SU-DHL-6 (cell line): ENCODE results near the gene PEX7.
"Not testable (repeated sequence)": the region's sequence is repeated elsewhere in the genome, so short reads cannot be mapped to it uniquely, and the experiment has no call there.

Experiments
- H2AFZ ChIP-seq: fragments of 200-600 bp; sonication (generic); 2 replicates; pipeline ENCODE4 v1.6.1; 2014; ENCODE audit warnings: low read depth, mild to moderate bottlenecking, moderate library complexity, mixed read lengths, antibody characterized with exemption, low read length; ENCODE audit not compliant: severe bottlenecking
- H3F3A ChIP-seq: fragments of 200-600 bp; shearing (Covaris generic); 2 replicates; pipeline ENCODE4 v1.6.0; 2016; ENCODE audit warnings: antibody characterized with exemption, mild to moderate bottlenecking; ENCODE audit not compliant: insufficient read depth
- H3K27ac ChIP-seq: fragments of 200-600 bp; sonication (generic); 2 replicates; pipeline ENCODE4 v1.5.1; 2016; ENCODE audit warnings: low read depth, mild to moderate bottlenecking, low read length, moderate library complexity, mixed read lengths
- H3K27me3 ChIP-seq: fragments of 200-600 bp; sonication (generic), shearing (Covaris generic); 2 replicates; pipeline ENCODE4 v1.6.0; 2014; ENCODE audit warnings: mild to moderate bottlenecking, low read length
- H3K36me3 ChIP-seq: fragments of 200-600 bp; sonication (generic); 2 replicates; pipeline ENCODE4 v1.6.1; 2014; ENCODE audit warnings: mild to moderate bottlenecking, low read length, mixed read lengths
- H3K4me2 ChIP-seq: fragments of 300-600, 200-600 bp; shearing (Covaris generic), sonication (generic); 2 replicates; pipeline ENCODE4 v1.6.0; 2014; ENCODE audit warnings: low read length, low read depth, mild to moderate bottlenecking; ENCODE audit not compliant: poor library complexity, severe bottlenecking
- H3K4me3 ChIP-seq: fragments of 200-600 bp; sonication (generic); 2 replicates; pipeline ENCODE4 v1.5.1; 2014; ENCODE audit warnings: antibody characterized with exemption, low read length, mild to moderate bottlenecking, mixed read lengths; ENCODE audit not compliant: insufficient read depth, poor library complexity, severe bottlenecking
- H3K79me2 ChIP-seq: fragments of 200-600 bp; sonication (generic); 2 replicates; pipeline ENCODE4 v1.6.1; 2014; ENCODE audit warnings: mild to moderate bottlenecking, low read length, moderate library complexity; ENCODE audit not compliant: insufficient read depth
- H3K9ac ChIP-seq: fragments of 200-600 bp; sonication (generic); 2 replicates; pipeline ENCODE4 v1.7.0; 2014; ENCODE audit warnings: mild to moderate bottlenecking, low read length
- H3K9me2 ChIP-seq: fragments of 200-600 bp; sonication (generic); replicated peaks from 2 replicates; pipeline ENCODE4 v1.6.1; 2014; ENCODE audit warnings: low read length; ENCODE audit not compliant: insufficient read depth
- H3K9me3 ChIP-seq: fragments of 200-600 bp; sonication (generic); 2 replicates; pipeline ENCODE4 v1.6.1; 2014; ENCODE audit warnings: low read length, mixed read lengths; ENCODE audit not compliant: insufficient read depth
- H4K20me1 ChIP-seq: fragments of 200-600 bp; sonication (generic); 2 replicates; pipeline ENCODE4 v1.6.1; 2014; ENCODE audit warnings: low read depth, mild to moderate bottlenecking, antibody characterized with exemption, low read length, moderate library complexity, mixed read lengths
- EZH2phosphoT487 ChIP-seq: fragments of 200-600 bp; sonication (generic), shearing (Covaris generic); conservative IDR thresholded peaks from 2 replicates; pipeline ENCODE4 v1.6.1; 2018; ENCODE audit warnings: mild to moderate bottlenecking, antibody characterized with exemption, low read length, moderate library complexity, mixed read lengths
- TF ChIP-seq, protein P1 (sequence below): fragments of 200-600 bp; sonication (generic); IDR thresholded peaks from one replicate; pipeline ENCODE4 v1.5.1; 2017; ENCODE audit warnings: antibody characterized with exemption, mild to moderate bottlenecking, low read length, moderate library complexity; ENCODE audit not compliant: insufficient read depth, poor library complexity, severe bottlenecking

Gene PEX7

DNA sequence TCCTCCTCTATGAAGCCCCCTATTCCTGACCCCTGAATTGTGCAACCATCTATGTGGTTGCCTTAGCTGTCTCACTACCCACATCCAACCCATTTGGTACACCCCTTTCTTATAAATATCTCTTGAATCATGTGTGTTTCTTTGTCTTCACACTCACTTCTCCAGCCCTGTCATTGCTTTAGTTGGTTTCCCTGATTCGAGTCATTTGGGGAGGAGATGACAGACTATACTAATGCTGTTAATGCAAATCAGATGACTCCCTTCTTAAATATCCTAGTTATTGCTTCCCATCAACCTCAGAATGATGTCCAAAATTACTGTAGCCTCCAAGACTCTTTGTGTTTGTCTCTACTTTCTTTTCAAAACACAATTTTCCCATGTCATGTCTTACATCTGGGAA lies 122.7 kb downstream of the PEX7 start:
- Histone ChIP-seq H3K36me3 (no peaks in the 10 kb centered on the region), H3K9ac (no peak overlapping the region), H3F3A (no peaks in the 10 kb centered on the region), H3K9me3 (no peaks in the 10 kb centered on the region), H4K20me1 (no peaks in the 10 kb centered on the region), H3K79me2 (no peaks in the 10 kb centered on the region), H3K9me2 (no peaks in the 10 kb centered on the region), H3K27ac (no peak overlapping the region), H3K4me3 (no peak overlapping the region), H3K4me2 (no peak overlapping the region), H3K27me3 (no peaks in the 10 kb centered on the region), H2AFZ (no peak overlapping the region)
- TF ChIP-seq, protein P1, sequence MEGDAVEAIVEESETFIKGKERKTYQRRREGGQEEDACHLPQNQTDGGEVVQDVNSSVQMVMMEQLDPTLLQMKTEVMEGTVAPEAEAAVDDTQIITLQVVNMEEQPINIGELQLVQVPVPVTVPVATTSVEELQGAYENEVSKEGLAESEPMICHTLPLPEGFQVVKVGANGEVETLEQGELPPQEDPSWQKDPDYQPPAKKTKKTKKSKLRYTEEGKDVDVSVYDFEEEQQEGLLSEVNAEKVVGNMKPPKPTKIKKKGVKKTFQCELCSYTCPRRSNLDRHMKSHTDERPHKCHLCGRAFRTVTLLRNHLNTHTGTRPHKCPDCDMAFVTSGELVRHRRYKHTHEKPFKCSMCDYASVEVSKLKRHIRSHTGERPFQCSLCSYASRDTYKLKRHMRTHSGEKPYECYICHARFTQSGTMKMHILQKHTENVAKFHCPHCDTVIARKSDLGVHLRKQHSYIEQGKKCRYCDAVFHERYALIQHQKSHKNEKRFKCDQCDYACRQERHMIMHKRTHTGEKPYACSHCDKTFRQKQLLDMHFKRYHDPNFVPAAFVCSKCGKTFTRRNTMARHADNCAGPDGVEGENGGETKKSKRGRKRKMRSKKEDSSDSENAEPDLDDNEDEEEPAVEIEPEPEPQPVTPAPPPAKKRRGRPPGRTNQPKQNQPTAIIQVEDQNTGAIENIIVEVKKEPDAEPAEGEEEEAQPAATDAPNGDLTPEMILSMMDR = no peak
- no peak for TF ChIP-seq EZH2phosphoT487

DNA sequence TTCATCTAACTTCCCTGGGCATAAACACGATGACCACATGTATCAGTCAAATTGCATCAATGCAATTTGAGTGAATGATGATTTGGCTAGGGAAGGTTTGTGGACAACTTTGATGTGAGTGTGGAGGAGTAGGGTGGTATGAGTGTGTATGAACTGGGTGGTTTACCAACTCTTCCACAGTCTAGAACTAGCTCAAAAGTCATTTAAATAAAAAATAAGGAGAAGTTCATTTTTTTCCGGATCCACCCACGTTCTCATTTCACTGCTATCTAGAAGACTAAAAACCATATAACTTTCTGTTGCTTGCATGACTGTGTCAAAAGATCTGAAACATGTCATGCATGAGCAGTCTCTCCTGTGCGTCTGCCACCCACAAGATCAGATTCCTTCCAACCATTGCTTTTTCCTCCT lies 123.3 kb downstream of the PEX7 start:
- no peak overlapping the region for H3K4me3 ChIP-seq
- H3K9ac ChIP-seq = no peak overlapping the region
- no peak overlapping the region for H3K4me2 ChIP-seq
- no peak overlapping the region for H2AFZ ChIP-seq
- H3K36me3 ChIP-seq = no peaks in the 10 kb centered on the region
- H3K27ac ChIP-seq = no peak overlapping the region
- TF ChIP-seq, protein P1 = no peak
- TF ChIP-seq EZH2phosphoT487 = no peak
- no peaks in the 10 kb centered on the region for H3F3A ChIP-seq
- H3K79me2 ChIP-seq = no peaks in the 10 kb centered on the region
- H3K9me3 ChIP-seq = no peaks in the 10 kb centered on the region
- H3K9me2 ChIP-seq = no peaks in the 10 kb centered on the region
- no peaks in the 10 kb centered on the region for H4K20me1 ChIP-seq
- no peaks in the 10 kb centered on the region for H3K27me3 ChIP-seq

DNA sequence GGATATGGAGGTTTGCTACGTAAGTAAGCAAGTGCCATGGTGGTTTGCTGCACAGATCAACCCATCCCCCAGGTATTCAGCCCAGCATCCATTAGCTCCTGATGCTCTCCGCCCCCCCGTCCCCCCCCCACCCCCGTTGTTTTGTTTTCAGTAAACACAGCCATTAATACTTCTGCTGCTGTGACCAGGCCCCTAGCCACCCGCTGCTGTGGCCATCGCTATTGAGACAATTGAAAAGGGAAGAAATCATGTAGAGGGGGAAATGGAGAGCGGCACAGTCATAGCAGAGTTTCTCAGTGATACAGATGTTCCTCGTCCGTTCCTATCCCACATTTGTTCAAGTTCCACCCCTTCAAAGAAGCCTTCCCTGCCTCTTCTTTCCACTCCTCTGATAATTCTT lies 124.6 kb downstream of the PEX7 start:
- no peaks in the 10 kb centered on the region for H4K20me1 ChIP-seq
- H3K27me3 ChIP-seq = no peaks in the 10 kb centered on the region
- H3K9me3 ChIP-seq = no peaks in the 10 kb centered on the region
- H3K4me2 ChIP-seq = no peak overlapping the region
- H3K4me3 ChIP-seq = no peak overlapping the region
- H3K9me2 ChIP-seq = no peaks in the 10 kb centered on the region
- no peaks in the 10 kb centered on the region for H3K36me3 ChIP-seq
- no peaks in the 10 kb centered on the region for H3K79me2 ChIP-seq
- no peaks in the 10 kb centered on the region for H3F3A ChIP-seq
- H2AFZ ChIP-seq = no peak overlapping the region
- H3K27ac ChIP-seq = no peak overlapping the region
- TF ChIP-seq, protein P1 = no peak
- no peak for TF ChIP-seq EZH2phosphoT487
- H3K9ac ChIP-seq = no peak overlapping the region

DNA sequence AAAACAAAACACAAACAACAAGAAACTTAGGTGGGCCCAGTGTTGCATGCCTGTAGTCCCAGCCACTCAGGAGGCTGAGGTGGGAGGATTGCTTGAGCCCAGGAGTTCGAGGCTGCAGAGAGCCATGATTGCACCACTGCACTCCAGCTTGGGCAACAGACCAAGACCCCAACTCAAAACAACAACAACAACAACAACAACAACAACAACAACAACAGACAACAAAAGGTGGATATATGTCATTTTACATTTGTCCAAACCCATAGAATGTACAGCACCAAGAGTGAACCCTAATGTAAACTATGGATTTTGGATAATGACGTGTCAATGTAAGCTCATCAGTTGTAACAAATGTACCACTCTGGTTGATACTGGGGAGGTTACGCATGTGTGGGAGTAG lies 127.6 kb downstream of the PEX7 start:
- not testable (repeated sequence) for H3K4me2 ChIP-seq, H3K9me2 ChIP-seq, H3K27ac ChIP-seq, H2AFZ ChIP-seq, H3F3A ChIP-seq, H3K36me3 ChIP-seq, H4K20me1 ChIP-seq, H3K4me3 ChIP-seq, H3K9ac ChIP-seq, H3K27me3 ChIP-seq, H3K79me2 ChIP-seq, H3K9me3 ChIP-seq
